LNCaP clone FGC (cell line): ENCODE results near the gene HEPH.
"Not testable (repeated sequence)": the region's sequence is repeated elsewhere in the genome, so short reads cannot be mapped to it uniquely, and the experiment has no call there.

Source experiments
- DNase-seq: peaks from one replicate; pipeline ENCODE4 v3.0.0-alpha.2; 2011; ENCODE audit warnings: low read depth
- H3K4me3 ChIP-seq: 2 replicates; pipeline ENCODE4 v1.5.1; 2011; ENCODE audit warnings: mild to moderate bottlenecking, low read depth, low read length, control low read depth
- CTCF ChIP-seq: IDR thresholded peaks from 2 replicates; pipeline ENCODE4 v1.5.1; 2012; ENCODE audit warnings: mild to moderate bottlenecking; ENCODE audit not compliant: control insufficient read depth, insufficient read depth; ENCODE audit errors: extremely low read depth

Gene HEPH

DNA sequence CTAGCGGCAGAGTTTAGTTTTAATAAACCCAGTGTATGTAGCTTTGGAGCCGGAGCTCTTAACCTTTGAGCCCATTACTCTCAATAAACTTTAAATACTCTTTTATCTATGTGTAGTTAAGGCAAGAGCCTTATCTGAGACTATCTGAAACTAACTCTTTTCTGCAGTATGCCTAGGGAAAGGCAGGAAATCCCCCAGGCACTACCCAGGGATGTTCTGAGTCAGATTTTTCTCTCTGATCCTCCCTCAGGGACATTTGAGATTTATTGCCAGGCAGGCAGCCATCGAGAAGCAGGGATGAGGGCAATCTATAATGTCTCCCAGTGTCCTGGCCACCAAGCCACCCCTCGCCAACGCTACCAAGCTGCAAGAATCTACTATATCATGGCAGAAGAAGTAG is 39.1 kb downstream of the HEPH start:
- no peak for DNase-seq
- no peak for TF ChIP-seq CTCF
- no peak overlapping the region for H3K4me3 ChIP-seq

DNA sequence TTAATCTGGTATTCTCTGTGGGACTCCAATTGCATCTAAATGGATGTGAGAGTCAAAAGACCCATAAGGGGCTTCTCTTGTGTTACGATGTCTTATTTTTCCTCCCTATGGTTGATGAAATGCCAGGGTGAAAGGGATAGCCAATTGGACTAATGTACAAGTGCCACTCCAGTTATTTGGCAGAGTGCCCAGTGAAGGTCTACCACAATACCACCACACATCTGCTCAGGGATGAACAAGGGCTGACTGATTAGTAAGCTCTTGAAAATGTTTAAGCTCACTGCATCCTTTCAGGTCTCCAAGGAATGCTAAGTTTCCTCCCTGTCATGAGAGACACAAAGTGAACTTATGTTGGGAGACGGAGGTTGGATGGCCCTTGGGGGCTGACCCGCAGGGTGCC is 57.8 kb downstream of the HEPH start:
- no peak for TF ChIP-seq CTCF
- DNase-seq, result no peak
- no peak overlapping the region for H3K4me3 ChIP-seq

DNA sequence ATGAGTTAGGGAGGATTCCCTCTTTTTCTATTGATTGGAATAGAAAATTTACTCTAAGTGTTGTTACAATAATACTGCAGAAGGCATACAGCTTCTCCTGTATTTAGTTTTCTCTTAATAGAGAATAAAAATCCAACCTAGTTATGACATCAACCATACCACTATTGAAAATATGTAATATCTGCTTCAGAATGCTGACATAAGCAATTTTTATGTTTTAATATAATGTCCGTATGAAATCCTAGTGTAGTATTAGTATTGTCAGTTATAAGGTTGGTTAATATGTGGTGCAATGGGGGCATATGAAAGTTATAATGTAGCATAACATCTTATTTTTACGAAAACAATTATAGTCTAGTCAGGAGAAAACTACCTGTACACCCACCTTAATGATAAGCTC is 68.2 kb downstream of the HEPH start:
- TF ChIP-seq CTCF, result no peak
- DNase-seq, result no peak
- no peak overlapping the region for H3K4me3 ChIP-seq

DNA sequence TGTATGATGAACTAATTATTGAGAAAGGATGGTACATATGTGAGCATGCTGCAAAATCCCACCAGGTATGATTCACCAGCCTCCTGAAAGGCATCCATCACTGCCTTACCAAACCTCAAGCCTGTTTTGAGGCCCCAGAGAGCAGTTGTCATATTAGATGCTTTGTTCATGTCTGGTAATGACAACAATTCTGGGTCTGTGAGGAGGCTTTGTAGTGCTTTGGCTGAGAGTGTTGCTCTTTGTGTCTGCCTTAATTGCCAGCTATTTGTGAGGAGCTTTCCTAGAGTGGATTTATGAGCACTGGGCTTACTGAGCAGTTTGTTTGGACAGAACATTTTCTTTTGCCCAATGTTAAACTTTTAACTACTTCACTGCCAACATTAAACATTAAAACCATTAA is 69.2 kb downstream of the HEPH start:
- TF ChIP-seq CTCF, result no peak
- H3K4me3 ChIP-seq, result no peak overlapping the region
- DNase-seq, result no peak

DNA sequence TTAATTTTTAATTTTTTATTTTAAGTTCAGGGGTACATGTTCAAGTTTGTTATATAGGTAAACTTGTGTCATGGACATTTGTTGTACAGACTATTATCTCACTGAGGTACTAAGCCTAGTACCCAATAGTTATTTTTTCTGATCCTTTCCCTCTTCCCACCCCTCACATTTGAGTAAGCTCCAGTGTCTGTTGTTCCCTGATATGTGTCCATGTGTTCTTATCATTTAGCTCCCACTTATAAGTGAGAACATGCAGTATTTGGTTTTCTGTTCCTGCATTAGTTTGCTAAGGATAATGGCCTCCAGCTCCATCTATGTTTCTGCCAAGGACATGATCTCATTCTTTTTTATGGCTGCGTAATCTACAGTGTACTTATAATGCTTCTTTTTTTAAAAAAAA is 69.9 kb downstream of the HEPH start:
- DNase-seq, H3K4me3 ChIP-seq: not testable (repeated sequence)

DNA sequence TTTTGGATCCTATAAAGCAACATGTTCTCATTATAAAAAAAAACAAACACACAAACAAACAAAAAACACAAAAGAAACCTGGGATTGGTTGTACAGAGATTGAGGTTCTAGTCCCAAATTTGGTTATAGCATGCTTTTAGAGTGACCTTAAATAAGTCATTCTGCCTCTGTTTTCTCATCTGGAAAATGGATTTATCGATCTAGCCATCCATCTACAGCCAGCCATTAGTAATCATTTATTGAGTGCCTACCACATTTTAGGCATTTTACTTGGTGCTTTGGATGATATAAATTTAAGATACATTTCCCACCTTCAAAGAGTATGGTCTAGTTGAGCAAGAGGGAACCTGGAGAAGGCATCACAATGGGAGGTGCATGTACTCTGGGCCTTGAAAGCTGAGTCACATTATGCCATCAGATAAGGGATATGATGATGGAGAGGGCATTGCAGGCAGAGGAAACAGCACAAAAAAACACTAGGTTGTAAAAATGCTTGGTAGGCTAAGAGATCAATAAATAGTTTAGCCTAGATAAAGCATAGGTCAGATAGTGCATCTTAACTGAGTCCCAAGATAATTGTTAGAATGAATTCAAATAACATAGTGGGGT is 91.4 kb downstream of the HEPH start:
- H3K4me3 ChIP-seq, result no peak overlapping the region
- no peak for DNase-seq
- TF ChIP-seq CTCF, result no peak

- no peak overlapping the region for H3K4me3 ChIP-seq
- no peak for TF ChIP-seq CTCF
- DNase-seq, result no peak
These were observed 98.8 kb downstream of the HEPH start for GRCh38 chrX:66262807-66263206.
